Transverse colon (tissue), 4 donors: ENCODE results near the gene PIAS4. TPM values are rescaled to one million over a fixed set of nuclear protein-coding genes. Genes with fewer than 3 reads are reported as not detected.
A peak's percentile ranks its signal among the peaks of the same experiment; 100 is the strongest.
"Not testable (repeated sequence)": the region's sequence is repeated elsewhere in the genome, so short reads cannot be mapped to it uniquely, and the experiment has no call there.

Experiments
- DNase-seq: peaks from one replicate; pipeline ENCODE4 v3.0.0-alpha.2; 2019
- H3K27ac ChIP-seq, 4 donors: fragments of 200-600 bp; sonication (generic); 2 replicates each; pipeline ENCODE4 v1.5.1; 2016 to 2018; ENCODE audit warnings: inconsistent platforms in 4 of 4
- H3K27me3 ChIP-seq: fragments of 200-600 bp; sonication (generic); 2 replicates; pipeline ENCODE4 v1.5.1; 2017; ENCODE audit warnings: inconsistent platforms
- H3K36me3 ChIP-seq, 4 donors: fragments of 200-600 bp; sonication (generic); 2 replicates each; pipeline ENCODE4 v1.5.1; 2017 to 2019; ENCODE audit warnings: inconsistent platforms in 4 of 4
- H3K4me1 ChIP-seq, 4 donors: fragments of 200-600 bp; sonication (generic); 2 replicates each; pipeline ENCODE4 v1.5.1; 2017 to 2020; ENCODE audit warnings: inconsistent platforms in 4 of 4
- H3K4me3 ChIP-seq, 4 donors: fragments of 200-600 bp; sonication (generic); 1 replicate in 1 of 4; 2 replicates in 3 of 4; pipeline versions ENCODE4 v1.5.1 to v1.6.1; 2017 to 2019; ENCODE audit warnings: inconsistent platforms in 4 of 4
- H3K9me3 ChIP-seq, 2 donors: fragments of 200-600 bp; sonication (generic); 2 replicates each; pipeline ENCODE4 v1.5.1; 2017 to 2019; ENCODE audit warnings: inconsistent platforms in 2 of 2
- EP300 ChIP-seq: sonication (generic); formaldehyde crosslinking; IDR thresholded peaks from one replicate; pipeline ENCODE4 v1.6.1; 2017; ENCODE audit warnings: antibody characterized with exemption, low read depth
- POLR2A ChIP-seq: fragments of 450-650 bp; IDR thresholded peaks from one replicate; pipeline ENCODE4 v1.6.1; 2016; ENCODE audit warnings: antibody characterized with exemption, mild to moderate bottlenecking, moderate library complexity
- POLR2AphosphoS5 ChIP-seq, 3 donors: sonication (generic); formaldehyde crosslinking; IDR thresholded peaks; one replicate each; pipeline ENCODE4 v1.6.1; 2016; ENCODE audit warnings: antibody characterized with exemption in 3 of 3
- WGBS, 2 donors: methylation state at CpG; one replicate each; pipeline ENCODE4 v1.1.5; 2018; ENCODE audit warnings: low coverage in 1 of 2; 5-methylcytosine and 5-hydroxymethylcytosine counted together
- in situ Hi-C, 4 donors: fragments of 200-750 bp; cut with MboI; loops; one replicate each; pipeline versions ENCODE4 v1.15.0 to v1.15.1; 2017; ENCODE audit warnings: low sequenced_read_pairs in 3 of 4, low pct_ligation_motif_present in 1 of 4, low pct_unique_long_range_greater_than_20kb in 1 of 4
- intact Hi-C: fragments of 100-400 bp; cut with DNase I; formaldehyde crosslinking; loops from one replicate; pipeline ENCODE4 v1.15.1; 2023; ENCODE audit warnings: low total_unique reads
- total RNA-seq, 4 donors: library from RNA; depleted of rRNA; stranded (reverse); fragments of >200 nt; gene quantifications; one replicate each; pipeline ENCODE4 v1.1.0, GENCODE V29; 2016
- TF ChIP-seq, protein P1 (sequence below), 5 experiments: fragments of 200-600 bp in 3 of 5; fragments of 450-650 bp in 2 of 5; sonication (generic) in 3 of 5; IDR thresholded peaks; 1 replicate in 2 of 5; 2 replicates in 3 of 5; pipeline ENCODE4 v1.5.1; 2016 to 2017; ENCODE audit warnings: antibody characterized with exemption in 5 of 5, inconsistent platforms in 3 of 5, mild to moderate bottlenecking in 2 of 5, moderate library complexity in 1 of 5

PIAS4 gene
- total RNA-seq, 4 donors from 2014 or later = 15.5 to 110 (median 23.0) TPM

DNA sequence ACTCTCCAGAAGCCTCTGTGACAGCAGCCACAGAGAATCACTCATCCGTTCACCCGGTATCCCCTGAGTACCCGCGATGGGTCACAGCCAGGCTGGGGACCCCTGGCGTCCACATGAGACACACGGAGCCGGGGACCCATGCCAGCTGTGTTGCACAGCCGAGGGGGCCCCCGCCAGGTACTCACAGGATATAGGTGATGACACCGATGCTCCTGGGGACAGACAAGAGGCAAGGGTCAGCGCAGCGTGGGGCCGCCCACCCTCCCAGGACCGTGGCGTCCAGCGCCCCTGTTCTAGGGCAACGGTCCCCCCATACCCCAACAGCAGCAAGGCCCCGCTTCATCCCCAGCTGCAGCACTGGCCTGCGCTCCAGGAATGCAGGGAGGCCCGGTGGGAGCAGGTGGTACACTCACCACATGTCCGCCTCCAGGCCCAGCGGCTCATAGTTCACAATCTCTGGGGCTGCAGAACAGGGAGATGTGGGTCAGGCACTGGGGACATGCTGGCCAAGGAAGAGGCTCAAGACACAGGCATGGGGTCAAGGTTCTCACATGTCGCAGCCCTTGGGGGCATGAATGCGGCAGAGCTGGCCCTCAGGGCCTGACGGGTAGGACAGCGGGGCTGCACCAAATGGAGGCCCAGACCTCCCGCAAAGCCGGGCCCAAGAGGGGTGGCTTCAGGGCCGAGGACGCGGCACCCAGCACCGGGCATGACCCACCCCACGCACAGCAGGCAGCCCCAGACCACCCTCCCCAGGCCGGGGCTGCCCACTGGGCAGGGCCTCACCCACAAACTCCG is 43.9 kb upstream of the PIAS4 start:
- H3K36me3 ChIP-seq = peaks cover 0 to 59% (median 28%) of the 10 kb centered on the region in 4 donors
- in situ Hi-C loops = no loop called here
- H3K27ac ChIP-seq = peak overlapping the region in 1 of 4 donors; percentile 1
- H3K9me3 ChIP-seq = no peaks in the 10 kb centered on the region
- 95% methylated on average over 34 of the region's 35 CpGs; no CpG with 5 or more reads in 1 of the 2 donors for WGBS, 2 donors
- intact Hi-C loops = no loop called here
- H3K4me3 ChIP-seq = no peak overlapping the region
- TF ChIP-seq, protein P1, sequence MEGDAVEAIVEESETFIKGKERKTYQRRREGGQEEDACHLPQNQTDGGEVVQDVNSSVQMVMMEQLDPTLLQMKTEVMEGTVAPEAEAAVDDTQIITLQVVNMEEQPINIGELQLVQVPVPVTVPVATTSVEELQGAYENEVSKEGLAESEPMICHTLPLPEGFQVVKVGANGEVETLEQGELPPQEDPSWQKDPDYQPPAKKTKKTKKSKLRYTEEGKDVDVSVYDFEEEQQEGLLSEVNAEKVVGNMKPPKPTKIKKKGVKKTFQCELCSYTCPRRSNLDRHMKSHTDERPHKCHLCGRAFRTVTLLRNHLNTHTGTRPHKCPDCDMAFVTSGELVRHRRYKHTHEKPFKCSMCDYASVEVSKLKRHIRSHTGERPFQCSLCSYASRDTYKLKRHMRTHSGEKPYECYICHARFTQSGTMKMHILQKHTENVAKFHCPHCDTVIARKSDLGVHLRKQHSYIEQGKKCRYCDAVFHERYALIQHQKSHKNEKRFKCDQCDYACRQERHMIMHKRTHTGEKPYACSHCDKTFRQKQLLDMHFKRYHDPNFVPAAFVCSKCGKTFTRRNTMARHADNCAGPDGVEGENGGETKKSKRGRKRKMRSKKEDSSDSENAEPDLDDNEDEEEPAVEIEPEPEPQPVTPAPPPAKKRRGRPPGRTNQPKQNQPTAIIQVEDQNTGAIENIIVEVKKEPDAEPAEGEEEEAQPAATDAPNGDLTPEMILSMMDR (IDR thresholded peaks at IDR 0.05) = no peak
- TF ChIP-seq POLR2A (no peak), POLR2AphosphoS5 (IDR thresholded peaks at IDR 0.05) (no peak), EP300 (no peak)
- H3K27me3 ChIP-seq = no peaks in the 10 kb centered on the region
- peaks cover 31 to 36% (median 33%) of the 10 kb centered on the region in 4 donors for H3K4me1 ChIP-seq
- no peak for DNase-seq

DNA sequence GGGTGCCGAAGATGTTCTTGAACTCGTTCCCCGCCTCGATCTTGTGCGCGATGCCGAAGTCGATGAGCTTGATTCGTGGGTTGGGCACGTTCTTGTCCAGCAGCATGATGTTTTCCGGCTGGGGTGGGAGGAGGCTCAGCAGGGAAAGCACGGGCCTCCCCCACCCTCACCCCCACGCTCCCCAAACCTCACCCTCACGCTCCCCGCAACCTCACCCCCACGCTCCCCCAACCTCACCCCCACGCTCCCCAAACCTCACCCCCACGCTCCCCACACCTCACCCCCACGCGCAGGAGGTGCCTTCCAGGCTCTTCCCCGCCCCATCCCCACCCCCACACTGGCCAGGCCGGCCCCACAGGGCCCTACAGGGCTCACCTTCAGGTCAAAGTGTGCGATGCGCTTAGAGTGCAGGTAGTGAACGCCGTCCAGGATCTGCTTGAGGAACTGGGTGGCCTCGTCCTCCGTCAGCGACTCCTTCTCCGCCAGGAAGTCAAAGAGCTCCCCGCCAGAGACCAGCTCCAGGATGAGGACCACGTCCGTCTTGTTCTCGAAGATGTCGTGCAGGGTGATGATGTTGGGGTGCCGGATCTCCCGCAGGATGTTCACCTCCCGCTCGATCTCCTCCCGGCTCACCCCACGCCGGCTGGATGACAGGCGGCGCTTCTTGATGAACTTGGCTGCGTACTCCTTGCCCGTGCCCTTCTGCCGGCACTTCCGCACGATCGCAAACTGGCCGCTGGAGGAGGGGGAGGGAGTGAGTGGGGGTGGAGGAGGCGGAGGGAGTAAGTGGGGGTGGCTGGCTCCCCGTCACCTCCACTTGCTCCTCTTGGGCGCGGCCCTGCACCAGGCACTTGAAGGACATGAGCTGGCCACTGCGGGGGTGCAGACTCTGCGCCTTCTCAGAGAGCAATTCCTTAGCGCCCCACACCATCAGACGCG is 43.0 kb upstream of the PIAS4 start:
- Histone ChIP-seq H3K9me3 (no peaks in the 10 kb centered on the region), H3K27ac (peak overlapping the region in 3 of 4 donors; percentile 26 to 99 (median 98)), H3K36me3 (peaks cover 0 to 50% (median 24%) of the 10 kb centered on the region in 4 donors), H3K27me3 (no peaks in the 10 kb centered on the region), H3K4me3 (no peak overlapping the region), H3K4me1 (peaks cover 38 to 44% (median 42%) of the 10 kb centered on the region in 4 donors)
- WGBS, 2 donors = 95% methylated on average over 48 of the region's 60 CpGs; no CpG with 5 or more reads in 1 of the 2 donors
- in situ Hi-C loops (no loop called here), intact Hi-C loops (no loop called here)
- DNase-seq = no peak
- TF ChIP-seq, protein P1 (IDR thresholded peaks at IDR 0.05) = no peak
- TF ChIP-seq POLR2AphosphoS5 (IDR thresholded peaks at IDR 0.05) (no peak), POLR2A (no peak), EP300 (no peak)

DNA sequence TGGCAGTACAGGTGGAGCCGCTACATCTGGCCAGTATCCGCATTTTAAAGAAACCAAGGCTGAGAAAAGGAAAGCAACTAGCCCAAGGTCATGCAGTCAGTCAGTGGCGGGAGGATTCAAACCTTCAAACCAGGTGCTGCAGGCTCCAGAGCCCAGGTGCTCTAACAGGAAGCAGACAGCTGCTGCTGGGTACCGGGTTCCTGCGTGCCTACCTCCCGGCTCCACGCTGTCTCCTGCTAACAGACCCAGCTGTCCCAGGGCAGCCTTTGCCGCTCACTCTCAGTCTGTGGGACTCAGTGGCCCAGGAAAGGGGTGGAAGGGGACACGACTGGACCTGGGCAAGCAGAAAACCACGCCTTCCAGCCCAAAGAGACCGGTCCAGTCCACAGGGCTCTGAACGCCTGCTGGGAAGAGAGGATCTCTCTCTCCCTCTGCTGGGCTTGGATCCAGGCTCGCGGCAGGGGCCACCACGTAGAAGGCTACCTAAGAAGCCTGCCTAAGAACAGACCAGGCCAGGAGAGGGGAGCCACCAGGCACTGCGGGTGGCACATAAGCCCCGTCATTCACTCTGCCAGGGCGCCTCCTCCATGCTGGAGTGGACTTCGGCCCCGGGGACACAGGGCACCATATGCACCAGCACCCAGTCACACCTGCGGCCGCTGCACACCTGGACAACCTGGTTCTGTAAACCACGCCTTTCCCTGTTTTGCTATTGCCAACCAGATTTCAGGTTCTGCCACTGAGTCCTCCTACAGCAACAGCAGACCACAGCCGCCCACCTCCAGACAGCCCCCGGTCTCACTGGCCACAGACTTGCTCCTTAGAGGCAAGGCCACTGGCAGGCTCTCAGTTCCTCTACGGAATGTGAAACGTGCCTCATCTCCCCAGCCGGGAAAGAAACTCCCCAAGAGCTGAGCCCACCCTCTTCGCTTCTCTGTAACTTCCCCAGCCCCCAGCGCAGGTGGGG is 41.2 kb upstream of the PIAS4 start:
- WGBS, 2 donors = 44 to 80% methylated on average over 3 to 30 of the region's 30 CpGs
- no peaks in the 10 kb centered on the region for H3K9me3 ChIP-seq
- H3K4me1 ChIP-seq = peaks cover 41 to 54% (median 50%) of the 10 kb centered on the region in 4 donors
- intact Hi-C loops = no loop called here
- in situ Hi-C loops = no loop called here
- TF ChIP-seq POLR2AphosphoS5 (IDR thresholded peaks at IDR 0.05) (peak; percentile 29 to 70 (median 51)), POLR2A (no peak), EP300 (no peak)
- TF ChIP-seq, protein P1 (IDR thresholded peaks at IDR 0.05) = no peak
- H3K4me3 ChIP-seq = peak overlapping the region in 1 of 4 donors; percentile 31
- H3K27me3 ChIP-seq = no peaks in the 10 kb centered on the region
- H3K36me3 ChIP-seq = peaks cover 0 to 35% (median 16%) of the 10 kb centered on the region in 4 donors
- peak overlapping the region; percentile 96 to 99 (median 98) for H3K27ac ChIP-seq
- DNase-seq = peak; percentile 89

DNA sequence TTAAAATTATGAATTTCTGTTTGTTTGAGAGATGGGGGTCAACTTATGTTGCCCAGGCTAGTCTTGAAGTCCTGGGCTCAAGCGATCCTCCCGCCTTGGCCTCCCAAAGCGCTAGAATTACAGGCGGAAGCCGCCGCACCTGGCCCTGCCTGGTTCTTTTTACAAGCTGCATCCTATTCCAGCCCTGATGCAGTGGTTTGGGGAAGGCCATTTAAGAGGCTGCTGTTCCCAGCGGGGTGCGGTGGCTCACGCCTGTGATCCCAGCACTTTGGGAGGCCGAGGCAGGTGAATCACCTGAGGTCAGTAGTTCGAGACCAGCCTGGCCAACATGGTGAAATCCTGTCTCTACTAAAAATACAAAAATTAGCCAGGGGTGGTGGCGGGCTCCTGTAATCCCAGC is 39.6 kb upstream of the PIAS4 start:
- Histone ChIP-seq H3K4me1 (peaks cover 41 to 60% (median 55%) of the 10 kb centered on the region in 4 donors), H3K36me3 (peaks cover 0 to 20% (median 8%) of the 10 kb centered on the region in 4 donors)

More for the DNA sequence above, 39.6 kb upstream of the PIAS4 start:
- in situ Hi-C loops, H3K4me3 ChIP-seq, DNase-seq, intact Hi-C loops, H3K9me3 ChIP-seq, H3K27me3 ChIP-seq: not testable (repeated sequence)
- 90 to 95% methylated on average over 7 to 12 of the region's 12 CpGs for WGBS, 2 donors
- peak overlapping the region; percentile 96 to 99 (median 98) for H3K27ac ChIP-seq
